Uterus (tissue), 4 donors: ENCODE results near the gene CHST14. TPM values are rescaled to one million over a fixed set of nuclear protein-coding genes. Genes with fewer than 3 reads are reported as not detected.

Experiments used
- DNase-seq, 2 donors: peaks; one replicate each; pipeline ENCODE4 v3.0.0-alpha.2; 2019 to 2020
- H3K27ac ChIP-seq, 2 donors: fragments of 200-600 bp; sonication (generic); 1 replicate in 1 of 2; 2 replicates in 1 of 2; pipeline ENCODE4 v1.5.1; 2016 to 2018
- H3K27me3 ChIP-seq, 2 donors: fragments of 200-600 bp; sonication (generic); one replicate each; pipeline ENCODE4 v1.5.1; 2018 to 2019; ENCODE audit warnings: control low read depth in 1 of 2
- H3K36me3 ChIP-seq, 2 donors: fragments of 200-600 bp; sonication (generic); one replicate each; pipeline ENCODE4 v1.5.1; 2019; ENCODE audit warnings: control low read depth in 1 of 2
- H3K4me1 ChIP-seq, 2 donors: fragments of 200-600 bp; sonication (generic); one replicate each; pipeline ENCODE4 v1.5.1; 2018 to 2019; ENCODE audit warnings: control low read depth in 1 of 2
- H3K4me3 ChIP-seq, 2 donors: fragments of 200-600 bp; sonication (generic); 1 replicate in 1 of 2; 2 replicates in 1 of 2; pipeline ENCODE4 v1.5.1; 2018 to 2019; ENCODE audit warnings: mild to moderate bottlenecking in 1 of 2
- H3K9me3 ChIP-seq, 2 donors: fragments of 200-600 bp; sonication (generic); one replicate each; pipeline ENCODE4 v1.5.1; 2019; ENCODE audit warnings: control low read depth in 1 of 2
- CTCF ChIP-seq, 4 experiments: fragments of 200-600 bp in 2 of 4; fragments of 450-650 bp in 2 of 4; sonication (generic) in 2 of 4; IDR thresholded peaks; one replicate each; pipeline ENCODE4 v1.5.1; 2016 to 2019; ENCODE audit warnings: antibody characterized with exemption in 4 of 4, mild to moderate bottlenecking in 2 of 4, moderate library complexity in 1 of 4
- POLR2A ChIP-seq, 2 donors: fragments of 450-650 bp; IDR thresholded peaks; one replicate each; pipeline ENCODE4 v1.6.1; 2016; ENCODE audit warnings: antibody characterized with exemption in 2 of 2, mild to moderate bottlenecking in 1 of 2, moderate library complexity in 1 of 2
- intact Hi-C: fragments of 100-400 bp; cut with DNase I; formaldehyde crosslinking; loops from one replicate; pipeline ENCODE4 v1.15.1; 2023; ENCODE audit warnings: low total_unique reads
- total RNA-seq, 4 donors: library from RNA; depleted of rRNA in 3 of 4; stranded (reverse); fragments of >200 nt in 3 of 4; gene quantifications; one replicate each; pipeline versions ENCODE4 v1.1.0 to v1.2.4, GENCODE V29; 2014 to 2023
- donor health status: DM: yes; HTN: yes; CAD: no.

Gene CHST14
- total RNA-seq, 4 donors from 2014 or later, result 6.8 to 26.1 (median 17.9) TPM

- no peaks in the 10 kb centered on the region for H3K4me1 ChIP-seq
- H3K36me3 ChIP-seq, result no peaks in the 10 kb centered on the region
- H3K27me3 ChIP-seq, result no peaks in the 10 kb centered on the region
- no peaks in the 10 kb centered on the region for H3K9me3 ChIP-seq
- intact Hi-C loops, result no loop called here
- H3K4me3 ChIP-seq, result no peak overlapping the region
- no peak for DNase-seq
- no peak overlapping the region for H3K27ac ChIP-seq
- TF ChIP-seq POLR2A (IDR thresholded peaks at IDR 0.05), result no peak
- TF ChIP-seq CTCF (IDR thresholded peaks at IDR 0.05), result no peak
These were observed 43.6 kb upstream of the CHST14 start for GRCh38 chr15:40427188-40427587.

GRCh38 chr15:40428185-40428584, 42.6 kb upstream of the CHST14 start:
- Histone ChIP-seq H3K27me3 (no peaks in the 10 kb centered on the region), H3K4me3 (no peak overlapping the region), H3K4me1 (no peaks in the 10 kb centered on the region), H3K27ac (no peak overlapping the region), H3K36me3 (no peaks in the 10 kb centered on the region), H3K9me3 (no peaks in the 10 kb centered on the region)
- TF ChIP-seq CTCF (IDR thresholded peaks at IDR 0.05), result no peak
- TF ChIP-seq POLR2A (IDR thresholded peaks at IDR 0.05), result no peak
- no peak for DNase-seq
- intact Hi-C loops, result no loop called here

GRCh38 chr15:40429068-40429710, 41.6 kb upstream of the CHST14 start:
- no peak overlapping the region for H3K4me3 ChIP-seq
- no peaks in the 10 kb centered on the region for H3K9me3 ChIP-seq
- intact Hi-C loops, result no loop called here
- no peaks in the 10 kb centered on the region for H3K27me3 ChIP-seq
- TF ChIP-seq POLR2A (IDR thresholded peaks at IDR 0.05), result no peak
- H3K36me3 ChIP-seq, result no peaks in the 10 kb centered on the region
- no peak overlapping the region for H3K27ac ChIP-seq
- DNase-seq, result no peak
- H3K4me1 ChIP-seq, result no peaks in the 10 kb centered on the region

- H3K9me3 ChIP-seq, result no peaks in the 10 kb centered on the region
- H3K27me3 ChIP-seq, result no peaks in the 10 kb centered on the region
- no peak overlapping the region for H3K4me3 ChIP-seq
- no peak overlapping the region for H3K27ac ChIP-seq
- TF ChIP-seq POLR2A (IDR thresholded peaks at IDR 0.05) (no peak), CTCF (IDR thresholded peaks at IDR 0.05) (no peak)
- no peak for DNase-seq
- H3K4me1 ChIP-seq, result no peaks in the 10 kb centered on the region
- no peaks in the 10 kb centered on the region for H3K36me3 ChIP-seq
- intact Hi-C loops, result no loop called here
These were observed 40.4 kb upstream of the CHST14 start for GRCh38 chr15:40430271-40430805.

GRCh38 chr15:40435023-40435709, 35.6 kb upstream of the CHST14 start:
- H3K27ac ChIP-seq, result no peak overlapping the region
- intact Hi-C loops, result no loop called here
- no peaks in the 10 kb centered on the region for H3K36me3 ChIP-seq
- TF ChIP-seq POLR2A (IDR thresholded peaks at IDR 0.05) (no peak), CTCF (IDR thresholded peaks at IDR 0.05) (no peak)
- H3K4me3 ChIP-seq, result no peak overlapping the region
- no peaks in the 10 kb centered on the region for H3K27me3 ChIP-seq
- DNase-seq, result no peak
- H3K9me3 ChIP-seq, result no peaks in the 10 kb centered on the region
- peaks cover 0 to 11% of the 10 kb centered on the region in 2 donors for H3K4me1 ChIP-seq
